BJ (cell line): ENCODE data around the gene NR3C1. TPM values are rescaled to one million over a fixed set of nuclear protein-coding genes. Genes with fewer than 3 reads are reported as not detected.

ENCODE experiments used
- CTCF ChIA-PET: fragments of 350-600 bp; formaldehyde crosslinking; extraction: SDS; loops from one replicate; lab custom pipeline; 2021; ENCODE audit warnings: antibody characterized with exemption, inconsistent platforms; lab: Yijun Ruan, JAX
- POLR2A ChIA-PET: fragments of 300-600 bp; sonication (Branson Sonifier 250); formaldehyde crosslinking; extraction: SDS; loops from one replicate; lab custom pipeline; 2021; ENCODE audit warnings: antibody characterized with exemption; lab: Charles Lee
- DNase-seq: peaks from one replicate; pipeline ENCODE4 v3.0.0-alpha.2; 2011; ENCODE audit warnings: low read depth
- H3K27me3 ChIP-seq: 2 replicates; pipeline ENCODE4 v1.6.0; 2011; ENCODE audit warnings: low read length; ENCODE audit not compliant: control insufficient read depth, insufficient read depth
- H3K36me3 ChIP-seq: 2 replicates; pipeline ENCODE4 v1.5.1; 2011; ENCODE audit warnings: low read length; ENCODE audit not compliant: control insufficient read depth, insufficient read depth
- H3K4me3 ChIP-seq: 2 replicates; pipeline ENCODE4 v1.5.1; 2011; ENCODE audit warnings: low read depth, mild to moderate bottlenecking, control low read depth, low read length
- CTCF ChIP-seq: IDR thresholded peaks from 2 replicates; pipeline ENCODE4 v1.5.1; 2011; ENCODE audit warnings: low read depth, mild to moderate bottlenecking, control low read depth, inconsistent platforms, low read length, moderate library complexity; ENCODE audit not compliant: insufficient read depth
- polyA plus RNA-seq: library from polyadenylated mRNA; depleted of rRNA; stranded (reverse); fragments of >200 nt; gene quantifications from 2 replicates; pipeline ENCODE4 v1.2.3, GENCODE V29; 2011

Gene NR3C1
- polyA plus RNA-seq, 1 experiment, result 22.4 TPM

- no peaks in the 10 kb centered on the region for H3K27me3 ChIP-seq
- DNase-seq, result no peak
- no peaks in the 10 kb centered on the region for H3K36me3 ChIP-seq
- H3K4me3 ChIP-seq, result no peak overlapping the region
- TF ChIP-seq CTCF, result no peak
- POLR2A ChIA-PET, result no interaction called here
- CTCF ChIA-PET, result interaction anchor here (1.1 kb wide), 1 partner anchor 10 kb away, joined by 3 read pairs; the partner anchor contains the start of gene NR3C1
Observed at GRCh38 chr5:143393524-143393923, 10.0 kb downstream of the NR3C1 start.

- Histone ChIP-seq H3K36me3 (no peaks in the 10 kb centered on the region), H3K4me3 (no peak overlapping the region), H3K27me3 (no peaks in the 10 kb centered on the region)
- DNase-seq, result no peak
- ChIA-PET CTCF (interaction anchor here (0.6 to 2.3 kb wide), 3 partner anchors 13 to 467 kb away, joined by 4 to 8 read pairs (median 4); partner anchors contain the start of gene NR3C1), POLR2A (interaction anchor here (0.6 kb wide), 1 partner anchor 116 kb away, joined by 3 read pairs; no protein-coding TSS in a partner anchor)
- no peak for TF ChIP-seq CTCF
Observed at GRCh38 chr5:143390941-143391340, 12.5 kb downstream of the NR3C1 start.

GRCh38 chr5:143390258-143390657, 13.2 kb downstream of the NR3C1 start:
- Histone ChIP-seq H3K36me3 (no peaks in the 10 kb centered on the region), H3K27me3 (no peaks in the 10 kb centered on the region), H3K4me3 (no peak overlapping the region)
- POLR2A ChIA-PET, result interaction anchor here (0.6 kb wide), 1 partner anchor 117 kb away, joined by 3 read pairs; no protein-coding TSS in a partner anchor
- no peak for DNase-seq
- CTCF ChIA-PET, result interaction anchor here (1.3 to 2.3 kb wide), 2 partner anchors 12 to 14 kb away, joined by 4 to 8 read pairs; partner anchors contain the start of gene NR3C1
- no peak for TF ChIP-seq CTCF

- CTCF ChIA-PET, result no interaction called here
- no peak for DNase-seq
- TF ChIP-seq CTCF, result no peak
- Histone ChIP-seq H3K4me3 (no peak overlapping the region), H3K27me3 (no peaks in the 10 kb centered on the region), H3K36me3 (peaks cover 2% of the 10 kb centered on the region; the same call in 1 of the 2 replicates)
- POLR2A ChIA-PET, result no interaction called here
Observed at GRCh38 chr5:143386725-143387124, 16.8 kb downstream of the NR3C1 start.

- ChIA-PET POLR2A (no interaction called here), CTCF (interaction anchor here (0.8 kb wide), 1 partner anchor 9 kb away, joined by 3 read pairs; no protein-coding TSS in a partner anchor)
- Histone ChIP-seq H3K36me3 (peaks cover 2% of the 10 kb centered on the region; the same call in 1 of the 2 replicates), H3K4me3 (no peak overlapping the region), H3K27me3 (no peaks in the 10 kb centered on the region)
- no peak for TF ChIP-seq CTCF
- no peak for DNase-seq
Observed at GRCh38 chr5:143384865-143385657, 18.4 kb downstream of the NR3C1 start.
